Lung (tissue), 12 donors: ENCODE results near the gene C5AR2. TPM values are rescaled to one million over a fixed set of nuclear protein-coding genes. Genes with fewer than 3 reads are reported as not detected.
A peak's percentile ranks its signal among the peaks of the same experiment; 100 is the strongest.

Source experiments
- ATAC-seq: fragments of 200-7000 bp; cut with Tn5 transposase; one replicate; pipeline ENCODE4 v1.9.1; 2020; ENCODE audit warnings: moderate number of reproducible peaks; ENCODE audit not compliant: insufficient read depth, low FRiP score
- DNase-seq, 3 donors: peaks; one replicate each; pipeline ENCODE4 v3.0.0-alpha.2; 2013 to 2017
- H3K27ac ChIP-seq, 2 donors: one replicate each; pipeline ENCODE4 v1.5.1; 2013; ENCODE audit warnings: mild to moderate bottlenecking in 2 of 2, moderate library complexity in 2 of 2, control low read depth in 1 of 2, inconsistent platforms in 1 of 2, low read depth in 1 of 2, low read length in 1 of 2
- H3K27me3 ChIP-seq, 3 donors: one replicate each; pipeline ENCODE4 v1.5.1; 2013; ENCODE audit warnings: low read length in 2 of 3; ENCODE audit not compliant: control insufficient read depth in 3 of 3, insufficient read depth in 3 of 3
- H3K36me3 ChIP-seq, 4 donors: one replicate each; pipeline ENCODE4 v1.5.1; 2013; ENCODE audit warnings: low read length in 4 of 4, mild to moderate bottlenecking in 1 of 4, moderate library complexity in 1 of 4; ENCODE audit not compliant: control insufficient read depth in 4 of 4, insufficient read depth in 4 of 4
- H3K4me1 ChIP-seq, 5 donors: one replicate each; pipeline ENCODE4 v1.5.1; 2013; ENCODE audit warnings: low read length in 5 of 5, mild to moderate bottlenecking in 2 of 5, moderate library complexity in 1 of 5; ENCODE audit not compliant: control insufficient read depth in 5 of 5, insufficient read depth in 5 of 5
- H3K4me3 ChIP-seq: one replicate; pipeline ENCODE4 v1.5.1; 2013; ENCODE audit warnings: mild to moderate bottlenecking, control low read depth, moderate library complexity
- H3K9ac ChIP-seq, 2 donors: one replicate each; pipeline ENCODE4 v1.5.1; 2013; ENCODE audit warnings: low read length in 2 of 2, control low read depth in 1 of 2; ENCODE audit not compliant: insufficient read depth in 1 of 2
- H3K9me3 ChIP-seq, 4 donors: one replicate each; pipeline ENCODE4 v1.5.1; 2013; ENCODE audit warnings: low read length in 3 of 4, mild to moderate bottlenecking in 1 of 4, moderate library complexity in 1 of 4; ENCODE audit not compliant: control insufficient read depth in 4 of 4, insufficient read depth in 3 of 4
- CTCF ChIP-seq: IDR thresholded peaks from 2 replicates; pipeline ENCODE4 v1.5.1; 2012; ENCODE audit warnings: mild to moderate bottlenecking; ENCODE audit errors: control extremely low read depth, extremely low read depth
- WGBS, 2 donors: extraction: QIAGEN DNeasy Blood & Tissue Kit; methylation state at CpG; one replicate each; pipeline ENCODE4 v1.1.7; 2013; 5-methylcytosine and 5-hydroxymethylcytosine counted together
- polyA plus RNA-seq, 2 donors: library from polyadenylated mRNA; stranded (reverse); fragments of 200-250 nt; gene quantifications; one replicate each; pipeline ENCODE4 v1.2.1, GENCODE V29; 2013
- total RNA-seq, 2 donors: library from RNA; depleted of rRNA in 1 of 2; stranded (reverse); fragments of >200 nt in 1 of 2; gene quantifications; one replicate each; pipeline ENCODE4 v1.2.1, GENCODE V29; 2014 to 2021
- donor health status: control.
- donor health status: control.
- donor health status: Bipolar disorder and iron deficiency.
- donor health status: healthy.
- donor health status: DM: yes; HTN: yes; CAD: no.

Gene C5AR2
- total and polyA plus RNA-seq, 4 donors = 1.0 to 17.4 (median 7.7) TPM

GRCh38 chr19:47377801-47378200 is 45.8 kb downstream of the C5AR2 start:
- H3K27ac ChIP-seq = peak overlapping the region in 1 of 2 donors; percentile 58
- no peak for ATAC-seq
- no peak overlapping the region for H3K4me3 ChIP-seq
- TF ChIP-seq CTCF = no peak
- H3K9me3 ChIP-seq = peaks cover 0 to 5% (median 0%) of the 10 kb centered on the region in 4 donors
- DNase-seq = no peak
- H3K27me3 ChIP-seq = no peaks in the 10 kb centered on the region
- H3K9ac ChIP-seq = no peak overlapping the region
- H3K36me3 ChIP-seq = peaks cover 20 to 82% (median 39%) of the 10 kb centered on the region in 4 donors
- no peaks in the 10 kb centered on the region for H3K4me1 ChIP-seq
- WGBS, 2 donors = 85 to 94% methylated on average over 12 of the region's 12 CpGs

- Histone ChIP-seq H3K4me3 (no peak overlapping the region), H3K9ac (no peak overlapping the region), H3K4me1 (no peaks in the 10 kb centered on the region), H3K36me3 (peaks cover 20 to 78% (median 39%) of the 10 kb centered on the region in 4 donors), H3K27ac (no peak overlapping the region), H3K9me3 (peaks cover 0 to 5% (median 0%) of the 10 kb centered on the region in 4 donors), H3K27me3 (no peaks in the 10 kb centered on the region)
- no peak for TF ChIP-seq CTCF
- ATAC-seq (no peak), DNase-seq (no peak)
- 96 to 97% methylated on average over 11 of the region's 11 CpGs for WGBS, 2 donors
Observed at GRCh38 chr19:47378246-47378645, 46.3 kb downstream of the C5AR2 start.

- Histone ChIP-seq H3K27me3 (no peaks in the 10 kb centered on the region), H3K9me3 (peaks cover 0 to 5% (median 0%) of the 10 kb centered on the region in 4 donors), H3K27ac (no peak overlapping the region), H3K4me3 (no peak overlapping the region), H3K36me3 (peaks cover 18 to 69% (median 35%) of the 10 kb centered on the region in 4 donors), H3K9ac (no peak overlapping the region), H3K4me1 (no peaks in the 10 kb centered on the region)
- 96 to 97% methylated on average over 22 to 23 of the region's 23 CpGs for WGBS, 2 donors
- TF ChIP-seq CTCF = no peak
- DNase-seq = no peak
- no peak for ATAC-seq
Observed at GRCh38 chr19:47379381-47379938, 47.5 kb downstream of the C5AR2 start.

- no peaks in the 10 kb centered on the region for H3K4me1 ChIP-seq
- H3K4me3 ChIP-seq = no peak overlapping the region
- peaks cover 0 to 5% (median 0%) of the 10 kb centered on the region in 4 donors for H3K9me3 ChIP-seq
- H3K27me3 ChIP-seq = no peaks in the 10 kb centered on the region
- H3K36me3 ChIP-seq = peaks cover 15 to 59% (median 30%) of the 10 kb centered on the region in 4 donors
- H3K27ac ChIP-seq = no peak overlapping the region
- no peak overlapping the region for H3K9ac ChIP-seq
- TF ChIP-seq CTCF = no peak
- no peak for DNase-seq
- ATAC-seq = no peak
- 96 to 98% methylated on average over 6 of the region's 6 CpGs for WGBS, 2 donors
Observed at GRCh38 chr19:47380559-47380958, 48.6 kb downstream of the C5AR2 start.
